Esophagus squamous epithelium (tissue), 4 donors: ENCODE results near the gene AHI1.

ENCODE experiments used
- CTCF ChIP-seq, 6 experiments: fragments of 450-650 bp in 4 of 6; fragments of 200-600 bp in 2 of 6; sonication (generic) in 2 of 6; IDR thresholded peaks; one replicate each; pipeline ENCODE4 v1.5.1; 2016 to 2019; ENCODE audit warnings: antibody characterized with exemption in 6 of 6, mild to moderate bottlenecking in 4 of 6, moderate library complexity in 4 of 6
- POLR2A ChIP-seq, 4 donors: fragments of 450-650 bp; IDR thresholded peaks; one replicate each; pipeline ENCODE4 v1.6.1; 2017; ENCODE audit warnings: antibody characterized with exemption in 4 of 4, mild to moderate bottlenecking in 4 of 4, moderate library complexity in 3 of 4

GRCh38 chr6:135514706-135515105 is 17.2 kb upstream of the AHI1 start:
- TF ChIP-seq CTCF (IDR thresholded peaks at IDR 0.05) = no peak
- no peak for TF ChIP-seq POLR2A (IDR thresholded peaks at IDR 0.05)
